Tibial artery (tissue), 4 donors: ENCODE results near the gene AFP.

ENCODE experiments used
- DNase-seq, 2 donors: peaks; one replicate each; pipeline ENCODE4 v3.0.0-alpha.2; 2019
- H3K27ac ChIP-seq, 2 donors: fragments of 200-600 bp; sonication (generic) in 1 of 2; 1 replicate in 1 of 2; 2 replicates in 1 of 2; pipeline ENCODE4 v1.5.1; 2018 to 2019; ENCODE audit warnings: mild to moderate bottlenecking in 1 of 2
- H3K27me3 ChIP-seq, 2 donors: fragments of 200-600 bp; sonication (generic) in 1 of 2; one replicate each; pipeline versions ENCODE4 v1.5.1 to v1.6.0; 2016 to 2019
- H3K36me3 ChIP-seq, 3 donors: fragments of 200-600 bp; sonication (generic) in 2 of 3; one replicate each; pipeline ENCODE4 v1.5.1; 2016 to 2019; ENCODE audit warnings: mild to moderate bottlenecking in 2 of 3
- H3K4me1 ChIP-seq, 4 donors: fragments of 200-600 bp; sonication (generic) in 2 of 4; 1 replicate in 3 of 4; 2 replicates in 1 of 4; pipeline ENCODE4 v1.5.1; 2016 to 2019
- H3K4me3 ChIP-seq, 2 donors: fragments of 200-600 bp; sonication (generic) in 1 of 2; 1 replicate in 1 of 2; 2 replicates in 1 of 2; pipeline ENCODE4 v1.5.1; 2018 to 2019; ENCODE audit warnings: mild to moderate bottlenecking in 2 of 2
- H3K9me3 ChIP-seq, 3 donors: fragments of 200-600 bp; sonication (generic) in 1 of 3; one replicate each; pipeline ENCODE4 v1.5.1; 2016 to 2019
- intact Hi-C: fragments of 100-400 bp; cut with DNase I; formaldehyde crosslinking; loops from one replicate; pipeline ENCODE4 v1.15.0; 2023; ENCODE audit warnings: low total_unique reads
- TF ChIP-seq, protein P1 (sequence below), 2 experiments: fragments of 200-600 bp in 1 of 2; fragments of 450-650 bp in 1 of 2; IDR thresholded peaks; one replicate each; pipeline ENCODE4 v1.5.1; 2017 to 2019; ENCODE audit warnings: antibody characterized with exemption in 2 of 2, mild to moderate bottlenecking in 1 of 2, moderate library complexity in 1 of 2

Gene AFP

GRCh38 chr4:73396304-73396703, 39.7 kb upstream of the AFP start:
- DNase-seq = no peak
- H3K4me3 ChIP-seq = no peak overlapping the region
- H3K4me1 ChIP-seq = no peaks in the 10 kb centered on the region
- H3K27me3 ChIP-seq = no peaks in the 10 kb centered on the region
- intact Hi-C loops = no loop called here
- H3K36me3 ChIP-seq = no peaks in the 10 kb centered on the region
- TF ChIP-seq, protein P1, sequence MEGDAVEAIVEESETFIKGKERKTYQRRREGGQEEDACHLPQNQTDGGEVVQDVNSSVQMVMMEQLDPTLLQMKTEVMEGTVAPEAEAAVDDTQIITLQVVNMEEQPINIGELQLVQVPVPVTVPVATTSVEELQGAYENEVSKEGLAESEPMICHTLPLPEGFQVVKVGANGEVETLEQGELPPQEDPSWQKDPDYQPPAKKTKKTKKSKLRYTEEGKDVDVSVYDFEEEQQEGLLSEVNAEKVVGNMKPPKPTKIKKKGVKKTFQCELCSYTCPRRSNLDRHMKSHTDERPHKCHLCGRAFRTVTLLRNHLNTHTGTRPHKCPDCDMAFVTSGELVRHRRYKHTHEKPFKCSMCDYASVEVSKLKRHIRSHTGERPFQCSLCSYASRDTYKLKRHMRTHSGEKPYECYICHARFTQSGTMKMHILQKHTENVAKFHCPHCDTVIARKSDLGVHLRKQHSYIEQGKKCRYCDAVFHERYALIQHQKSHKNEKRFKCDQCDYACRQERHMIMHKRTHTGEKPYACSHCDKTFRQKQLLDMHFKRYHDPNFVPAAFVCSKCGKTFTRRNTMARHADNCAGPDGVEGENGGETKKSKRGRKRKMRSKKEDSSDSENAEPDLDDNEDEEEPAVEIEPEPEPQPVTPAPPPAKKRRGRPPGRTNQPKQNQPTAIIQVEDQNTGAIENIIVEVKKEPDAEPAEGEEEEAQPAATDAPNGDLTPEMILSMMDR (IDR thresholded peaks at IDR 0.05) = no peak
- H3K9me3 ChIP-seq = no peaks in the 10 kb centered on the region
- no peak overlapping the region for H3K27ac ChIP-seq

- Histone ChIP-seq H3K9me3 (no peaks in the 10 kb centered on the region), H3K27ac (no peak overlapping the region), H3K36me3 (no peaks in the 10 kb centered on the region), H3K4me1 (no peaks in the 10 kb centered on the region), H3K27me3 (no peaks in the 10 kb centered on the region), H3K4me3 (no peak overlapping the region)
- TF ChIP-seq, protein P1 (IDR thresholded peaks at IDR 0.05) = no peak
- intact Hi-C loops = no loop called here
- DNase-seq = no peak
Measured at GRCh38 chr4:73396993-73397972, 38.7 kb upstream of the AFP start.

DNA sequence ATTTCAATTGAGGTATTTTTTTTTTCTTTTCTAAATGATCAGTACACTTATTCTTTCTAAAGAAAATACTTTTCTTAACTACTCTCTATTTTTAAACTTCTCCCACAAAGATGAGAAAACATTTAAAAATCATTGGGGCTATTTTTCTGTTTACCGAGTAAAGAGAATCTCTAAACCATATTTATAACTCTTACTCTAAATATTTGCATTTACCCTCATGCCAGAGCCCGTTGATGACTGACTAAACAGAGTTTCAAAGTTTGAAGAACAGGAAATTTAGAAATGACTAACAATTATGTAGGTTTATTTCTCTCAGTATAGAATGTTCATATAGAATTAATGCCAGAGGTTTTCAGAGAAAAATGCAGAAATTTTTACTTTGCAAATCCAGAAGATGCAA, 34.6 kb upstream of the AFP start:
- no peaks in the 10 kb centered on the region for H3K9me3 ChIP-seq
- intact Hi-C loops = no loop called here
- no peak for DNase-seq
- TF ChIP-seq, protein P1 (IDR thresholded peaks at IDR 0.05) = no peak
- no peak overlapping the region for H3K4me3 ChIP-seq
- no peaks in the 10 kb centered on the region for H3K4me1 ChIP-seq
- H3K36me3 ChIP-seq = no peaks in the 10 kb centered on the region
- no peaks in the 10 kb centered on the region for H3K27me3 ChIP-seq
- no peak overlapping the region for H3K27ac ChIP-seq

- Histone ChIP-seq H3K27ac (no peak within 1 kb of the TSS), H3K9me3 (no peaks in the 10 kb centered on the region), H3K36me3 (no peaks in the 10 kb centered on the region), H3K27me3 (no peaks in the 10 kb centered on the region), H3K4me3 (no peak within 1 kb of the TSS), H3K4me1 (no peaks in the 10 kb centered on the region)
- TF ChIP-seq, protein P1 (IDR thresholded peaks at IDR 0.05) = no peak
- no peak for DNase-seq
- intact Hi-C loops = no loop called here
Measured at GRCh38 chr4:73404042-73404441, 32.0 kb upstream of the AFP start, which contains the start of gene ALB. ALB (plus strand) TSS chr4:73404287; CDS start chr4:73404328, 41 bp downstream.

DNA sequence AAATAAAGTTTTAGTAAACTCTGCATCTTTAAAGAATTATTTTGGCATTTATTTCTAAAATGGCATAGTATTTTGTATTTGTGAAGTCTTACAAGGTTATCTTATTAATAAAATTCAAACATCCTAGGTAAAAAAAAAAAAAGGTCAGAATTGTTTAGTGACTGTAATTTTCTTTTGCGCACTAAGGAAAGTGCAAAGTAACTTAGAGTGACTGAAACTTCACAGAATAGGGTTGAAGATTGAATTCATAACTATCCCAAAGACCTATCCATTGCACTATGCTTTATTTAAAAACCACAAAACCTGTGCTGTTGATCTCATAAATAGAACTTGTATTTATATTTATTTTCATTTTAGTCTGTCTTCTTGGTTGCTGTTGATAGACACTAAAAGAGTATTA, 31.6 kb upstream of the AFP start:
- DNase-seq = no peak
- Histone ChIP-seq H3K27ac (no peak overlapping the region), H3K4me1 (no peaks in the 10 kb centered on the region), H3K27me3 (no peaks in the 10 kb centered on the region), H3K4me3 (no peak overlapping the region), H3K36me3 (no peaks in the 10 kb centered on the region), H3K9me3 (no peaks in the 10 kb centered on the region)
- TF ChIP-seq, protein P1 (IDR thresholded peaks at IDR 0.05) = no peak
- intact Hi-C loops = no loop called here
